Measurements from ENCODE around the gene CDH13.

CDH13 gene

GRCh38 chr16:83542491-83542890, 915.7 kb downstream of the CDH13 start:
- Histone ChIP-seq H3K27me3 (ENCODE audit: control insufficient read depth in 1 of 2, insufficient read depth in 2 of 2, low read length in 2 of 2) (no peaks in the 10 kb centered on the region), H3K9me3 (ENCODE audit: control insufficient read depth in 2 of 2, low read length in 2 of 2) (no peaks in the 10 kb centered on the region), H3K4me1 (ENCODE audit: control insufficient read depth, insufficient read depth, low read length) (no peaks in the 10 kb centered on the region), H3K36me3 (ENCODE audit: control insufficient read depth in 2 of 2, insufficient read depth in 2 of 2, low read length in 2 of 2) (no peaks in the 10 kb centered on the region), H3K9ac (ENCODE audit: low read length in 2 of 2) (no peak overlapping the region), H3K27ac (ENCODE audit: low read length) (no peak overlapping the region), H3K4me3 (ENCODE audit: low read length in 2 of 2) (no peak overlapping the region)

DNA sequence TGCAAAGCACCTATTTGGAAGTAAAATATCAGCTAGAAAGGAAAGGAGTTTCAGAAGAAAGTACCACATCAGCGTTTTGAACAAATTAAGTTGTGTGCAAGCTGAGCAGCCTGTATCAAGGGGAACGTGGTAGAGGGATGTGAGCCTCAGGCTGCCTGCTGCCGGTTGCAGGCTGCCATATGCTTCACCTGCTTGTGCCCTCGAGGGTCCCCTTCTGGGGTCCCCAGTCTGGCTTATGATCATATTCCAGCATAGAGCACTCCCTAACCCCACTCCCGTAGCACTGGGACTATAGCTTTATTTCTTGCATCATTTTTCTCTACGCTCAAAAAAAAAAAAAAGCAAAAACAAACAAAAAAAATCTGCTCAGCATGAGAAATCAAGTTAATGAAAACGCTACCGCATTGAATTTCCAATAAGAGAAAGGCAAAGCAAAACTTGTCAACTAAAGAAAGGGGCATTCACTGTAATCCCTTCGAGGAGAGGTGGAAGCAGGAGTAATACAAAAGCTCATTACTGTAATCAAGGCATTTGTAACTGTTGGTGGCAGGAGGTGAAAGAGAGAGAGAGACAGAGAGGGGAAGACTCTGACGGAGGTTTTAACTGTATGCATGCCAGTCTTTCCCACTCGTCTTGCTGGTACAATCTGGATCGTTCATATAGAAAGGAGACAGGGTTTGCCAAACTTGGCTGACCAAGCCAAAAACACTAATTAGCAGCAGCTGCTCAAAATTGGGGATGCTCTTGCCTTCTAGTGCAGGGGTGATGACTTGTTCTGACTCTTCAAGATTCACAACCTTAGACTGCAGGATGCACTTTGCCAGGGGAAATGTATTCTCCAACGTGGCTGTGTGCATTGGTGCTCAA, 922.8 kb downstream of the CDH13 start:
- Histone ChIP-seq H3K4me1 (ENCODE audit: control insufficient read depth, insufficient read depth, low read length) (no peaks in the 10 kb centered on the region), H3K4me3 (ENCODE audit: low read length in 2 of 2) (no peak overlapping the region), H3K27me3 (ENCODE audit: control insufficient read depth in 1 of 2, insufficient read depth in 2 of 2, low read length in 2 of 2) (no peaks in the 10 kb centered on the region), H3K27ac (ENCODE audit: low read length) (no peak overlapping the region), H3K9ac (ENCODE audit: low read length in 2 of 2) (no peak overlapping the region), H3K9me3 (ENCODE audit: control insufficient read depth in 2 of 2, low read length in 2 of 2) (no peaks in the 10 kb centered on the region), H3K36me3 (ENCODE audit: control insufficient read depth in 2 of 2, insufficient read depth in 2 of 2, low read length in 2 of 2) (no peaks in the 10 kb centered on the region)

DNA sequence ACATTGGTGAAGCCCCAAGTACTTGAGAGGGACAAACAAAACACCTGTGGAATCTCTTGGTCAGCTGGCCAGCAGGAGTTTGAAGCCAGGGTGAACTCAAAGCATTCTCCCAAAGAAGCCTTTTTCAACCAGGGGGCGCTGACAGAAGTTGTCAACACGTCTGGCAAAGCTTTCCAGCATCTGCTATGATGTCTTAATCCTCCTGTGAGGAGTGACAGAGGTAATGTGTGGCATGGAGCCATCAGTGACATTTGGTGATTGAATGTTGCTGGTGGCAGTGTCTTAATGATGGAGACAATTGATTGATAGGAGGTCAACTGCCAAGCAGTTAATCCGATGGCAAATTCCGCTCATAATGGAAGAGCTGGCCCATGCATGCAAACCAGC, 923.4 kb downstream of the CDH13 start:
- no peaks in the 10 kb centered on the region for H3K27me3 ChIP-seq (ENCODE audit: control insufficient read depth in 1 of 2, insufficient read depth in 2 of 2, low read length in 2 of 2)
- H3K4me1 ChIP-seq (ENCODE audit: control insufficient read depth, insufficient read depth, low read length), result no peaks in the 10 kb centered on the region
- no peak overlapping the region for H3K27ac ChIP-seq (ENCODE audit: low read length)
- no peak overlapping the region for H3K4me3 ChIP-seq (ENCODE audit: low read length in 2 of 2)
- no peaks in the 10 kb centered on the region for H3K9me3 ChIP-seq (ENCODE audit: control insufficient read depth in 2 of 2, low read length in 2 of 2)
- no peaks in the 10 kb centered on the region for H3K36me3 ChIP-seq (ENCODE audit: control insufficient read depth in 2 of 2, insufficient read depth in 2 of 2, low read length in 2 of 2)
- no peak overlapping the region for H3K9ac ChIP-seq (ENCODE audit: low read length in 2 of 2)

DNA sequence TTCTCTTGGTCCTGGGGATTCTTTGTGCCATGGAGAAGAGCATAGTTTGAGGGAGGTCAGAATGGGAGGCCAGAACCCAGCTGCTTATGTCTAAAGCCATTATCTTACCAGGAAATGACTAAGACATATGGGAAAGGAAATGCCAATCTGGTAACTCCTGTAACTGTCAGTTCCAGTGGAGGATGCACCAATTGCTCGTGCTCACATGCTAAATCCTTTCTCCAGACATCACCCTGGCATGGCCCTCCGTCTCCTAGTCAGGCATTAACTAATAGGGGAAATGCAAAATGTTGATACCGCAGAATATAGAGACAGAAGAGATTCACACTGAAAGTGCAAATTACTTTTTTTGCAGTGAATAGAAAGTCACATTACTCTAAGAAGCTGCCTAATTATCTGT, 925.5 kb downstream of the CDH13 start:
- Histone ChIP-seq H3K36me3 (ENCODE audit: control insufficient read depth in 2 of 2, insufficient read depth in 2 of 2, low read length in 2 of 2) (no peaks in the 10 kb centered on the region), H3K27ac (ENCODE audit: low read length) (no peak overlapping the region), H3K9me3 (ENCODE audit: control insufficient read depth in 2 of 2, low read length in 2 of 2) (no peaks in the 10 kb centered on the region), H3K9ac (ENCODE audit: low read length in 2 of 2) (no peak overlapping the region), H3K4me3 (ENCODE audit: low read length in 2 of 2) (no peak overlapping the region), H3K4me1 (ENCODE audit: control insufficient read depth, insufficient read depth, low read length) (no peaks in the 10 kb centered on the region), H3K27me3 (ENCODE audit: control insufficient read depth in 1 of 2, insufficient read depth in 2 of 2, low read length in 2 of 2) (no peaks in the 10 kb centered on the region)

GRCh38 chr16:83552930-83553329, 926.2 kb downstream of the CDH13 start:
- no peak overlapping the region for H3K27ac ChIP-seq (ENCODE audit: low read length)
- no peaks in the 10 kb centered on the region for H3K4me1 ChIP-seq (ENCODE audit: control insufficient read depth, insufficient read depth, low read length)
- H3K9ac ChIP-seq (ENCODE audit: low read length in 2 of 2), result no peak overlapping the region
- no peak overlapping the region for H3K4me3 ChIP-seq (ENCODE audit: low read length in 2 of 2)
- H3K36me3 ChIP-seq (ENCODE audit: control insufficient read depth in 2 of 2, insufficient read depth in 2 of 2, low read length in 2 of 2), result no peaks in the 10 kb centered on the region
- no peaks in the 10 kb centered on the region for H3K27me3 ChIP-seq (ENCODE audit: control insufficient read depth in 1 of 2, insufficient read depth in 2 of 2, low read length in 2 of 2)
- H3K9me3 ChIP-seq (ENCODE audit: control insufficient read depth in 2 of 2, low read length in 2 of 2), result no peaks in the 10 kb centered on the region

- Histone ChIP-seq H3K9me3 (ENCODE audit: control insufficient read depth in 2 of 2, low read length in 2 of 2) (no peaks in the 10 kb centered on the region), H3K27ac (ENCODE audit: low read length) (no peak overlapping the region), H3K9ac (ENCODE audit: low read length in 2 of 2) (no peak overlapping the region), H3K4me1 (ENCODE audit: control insufficient read depth, insufficient read depth, low read length) (no peaks in the 10 kb centered on the region), H3K4me3 (ENCODE audit: low read length in 2 of 2) (no peak overlapping the region), H3K27me3 (ENCODE audit: control insufficient read depth in 1 of 2, insufficient read depth in 2 of 2, low read length in 2 of 2) (peaks cover 0 to 2% of the 10 kb centered on the region in 2 donors), H3K36me3 (ENCODE audit: control insufficient read depth in 2 of 2, insufficient read depth in 2 of 2, low read length in 2 of 2) (no peaks in the 10 kb centered on the region)
Observed at GRCh38 chr16:83554096-83554495, 927.3 kb downstream of the CDH13 start.

DNA sequence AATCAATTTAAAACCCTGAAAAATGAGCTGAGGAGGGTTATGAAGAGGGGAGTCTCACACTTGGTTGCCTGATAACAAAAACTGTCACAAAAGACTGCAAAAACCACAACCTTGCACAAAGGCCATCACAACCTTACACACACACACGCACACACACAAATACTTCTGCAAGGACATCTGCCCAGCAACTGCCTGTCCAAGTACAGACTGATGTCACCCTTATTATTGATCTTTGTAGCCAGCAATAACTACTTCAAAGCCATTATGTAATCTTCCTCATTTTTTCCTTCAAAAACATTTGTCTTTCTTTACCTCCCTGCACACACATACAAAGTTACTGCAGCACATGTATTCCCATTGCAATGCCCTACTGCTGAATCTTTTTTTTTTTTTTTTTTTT, 927.8 kb downstream of the CDH13 start:
- Histone ChIP-seq H3K9ac (ENCODE audit: low read length in 2 of 2) (no peak overlapping the region), H3K4me1 (ENCODE audit: control insufficient read depth, insufficient read depth, low read length) (no peaks in the 10 kb centered on the region), H3K4me3 (ENCODE audit: low read length in 2 of 2) (no peak overlapping the region), H3K9me3 (ENCODE audit: control insufficient read depth in 2 of 2, low read length in 2 of 2) (no peaks in the 10 kb centered on the region), H3K27me3 (ENCODE audit: control insufficient read depth in 1 of 2, insufficient read depth in 2 of 2, low read length in 2 of 2) (peaks cover 0 to 2% of the 10 kb centered on the region in 2 donors), H3K27ac (ENCODE audit: low read length) (no peak overlapping the region), H3K36me3 (ENCODE audit: control insufficient read depth in 2 of 2, insufficient read depth in 2 of 2, low read length in 2 of 2) (no peaks in the 10 kb centered on the region)

DNA sequence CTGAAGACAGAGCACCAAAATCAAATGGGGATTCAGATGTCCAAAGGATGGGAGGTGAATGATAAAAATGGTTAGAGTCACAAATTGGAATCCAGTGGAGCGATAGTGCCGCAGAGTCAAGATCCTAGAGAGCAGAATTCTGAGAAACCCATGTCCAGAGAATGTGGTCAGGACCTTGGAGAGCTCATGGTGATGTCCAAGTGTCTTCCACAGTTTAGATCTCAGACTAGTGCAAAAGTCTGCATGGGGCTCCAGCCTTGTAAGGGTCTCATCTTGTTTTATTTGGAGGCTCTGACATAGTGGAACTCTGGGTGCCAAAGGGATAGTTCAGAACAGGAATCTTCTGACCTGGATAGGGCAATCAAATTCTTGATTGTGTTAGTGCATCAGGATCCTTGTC, 935.1 kb downstream of the CDH13 start:
- Histone ChIP-seq H3K4me3 (ENCODE audit: low read length in 2 of 2) (no peak overlapping the region), H3K4me1 (ENCODE audit: control insufficient read depth, insufficient read depth, low read length) (no peaks in the 10 kb centered on the region), H3K27me3 (ENCODE audit: control insufficient read depth in 1 of 2, insufficient read depth in 2 of 2, low read length in 2 of 2) (peaks cover 0 to 2% of the 10 kb centered on the region in 2 donors), H3K27ac (ENCODE audit: low read length) (no peak overlapping the region), H3K9ac (ENCODE audit: low read length in 2 of 2) (no peak overlapping the region), H3K36me3 (ENCODE audit: control insufficient read depth in 2 of 2, insufficient read depth in 2 of 2, low read length in 2 of 2) (no peaks in the 10 kb centered on the region), H3K9me3 (ENCODE audit: control insufficient read depth in 2 of 2, low read length in 2 of 2) (peaks cover 0 to 3% of the 10 kb centered on the region in 2 donors)

DNA sequence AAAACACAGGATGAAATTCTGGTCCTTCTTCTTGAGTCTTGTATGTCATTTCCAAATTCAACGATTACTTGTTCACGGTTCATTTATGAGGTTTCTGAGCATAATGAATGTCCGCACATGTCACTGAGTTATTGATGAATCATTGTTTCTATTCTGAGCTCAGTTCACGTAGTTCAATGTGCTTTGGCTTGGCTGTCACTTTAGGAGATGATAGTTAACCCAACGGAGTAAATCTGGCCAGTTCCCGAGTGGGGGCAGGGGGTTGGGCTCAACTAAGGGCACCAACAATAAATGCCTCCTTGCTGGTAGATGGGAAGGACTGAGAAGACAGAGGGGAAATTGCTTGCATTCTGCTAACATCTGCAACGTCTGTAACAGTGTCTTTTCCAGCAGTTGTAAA, 941.6 kb downstream of the CDH13 start:
- H3K9ac ChIP-seq (ENCODE audit: low read length in 2 of 2), result no peak overlapping the region
- H3K9me3 ChIP-seq (ENCODE audit: control insufficient read depth in 2 of 2, low read length in 2 of 2), result no peaks in the 10 kb centered on the region
- no peaks in the 10 kb centered on the region for H3K4me1 ChIP-seq (ENCODE audit: control insufficient read depth, insufficient read depth, low read length)
- H3K36me3 ChIP-seq (ENCODE audit: control insufficient read depth in 2 of 2, insufficient read depth in 2 of 2, low read length in 2 of 2), result no peaks in the 10 kb centered on the region
- no peak overlapping the region for H3K27ac ChIP-seq (ENCODE audit: low read length)
- H3K4me3 ChIP-seq (ENCODE audit: low read length in 2 of 2), result no peak overlapping the region
- no peaks in the 10 kb centered on the region for H3K27me3 ChIP-seq (ENCODE audit: control insufficient read depth in 1 of 2, insufficient read depth in 2 of 2, low read length in 2 of 2)

DNA sequence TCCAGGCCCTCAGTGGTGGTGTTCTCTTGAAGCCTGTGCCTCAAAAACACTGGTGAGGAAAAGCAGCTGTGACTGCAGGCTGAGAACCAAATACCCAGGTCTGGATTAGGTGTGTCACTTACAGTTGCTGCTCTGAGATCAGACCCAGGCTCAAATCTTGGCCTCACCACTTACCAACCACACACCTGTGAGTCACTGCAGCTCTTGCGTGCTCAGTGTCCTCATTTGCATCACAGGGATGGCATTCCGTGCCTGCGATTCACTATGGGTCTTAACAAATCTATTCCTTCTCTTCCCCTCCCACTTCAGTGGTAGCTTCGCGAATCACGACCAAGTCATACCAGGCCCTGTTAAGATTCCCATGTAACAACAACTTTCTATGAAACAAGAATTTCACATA, 947.6 kb downstream of the CDH13 start:
- H3K9me3 ChIP-seq (ENCODE audit: control insufficient read depth in 2 of 2, low read length in 2 of 2), result peaks cover 0 to 13% of the 10 kb centered on the region in 2 donors
- H3K4me3 ChIP-seq (ENCODE audit: low read length in 2 of 2), result no peak overlapping the region
- no peaks in the 10 kb centered on the region for H3K27me3 ChIP-seq (ENCODE audit: control insufficient read depth in 1 of 2, insufficient read depth in 2 of 2, low read length in 2 of 2)
- H3K27ac ChIP-seq (ENCODE audit: low read length), result no peak overlapping the region
- H3K9ac ChIP-seq (ENCODE audit: low read length in 2 of 2), result no peak overlapping the region
- no peaks in the 10 kb centered on the region for H3K4me1 ChIP-seq (ENCODE audit: control insufficient read depth, insufficient read depth, low read length)
- no peaks in the 10 kb centered on the region for H3K36me3 ChIP-seq (ENCODE audit: control insufficient read depth in 2 of 2, insufficient read depth in 2 of 2, low read length in 2 of 2)

GRCh38 chr16:83577078-83577745, 950.4 kb downstream of the CDH13 start:
- Histone ChIP-seq H3K9ac (ENCODE audit: low read length in 2 of 2) (no peak overlapping the region), H3K36me3 (ENCODE audit: control insufficient read depth in 2 of 2, insufficient read depth in 2 of 2, low read length in 2 of 2) (no peaks in the 10 kb centered on the region), H3K27me3 (ENCODE audit: control insufficient read depth in 1 of 2, insufficient read depth in 2 of 2, low read length in 2 of 2) (no peaks in the 10 kb centered on the region), H3K9me3 (ENCODE audit: control insufficient read depth in 2 of 2, low read length in 2 of 2) (peaks cover 0 to 13% of the 10 kb centered on the region in 2 donors), H3K4me3 (ENCODE audit: low read length in 2 of 2) (no peak overlapping the region), H3K4me1 (ENCODE audit: control insufficient read depth, insufficient read depth, low read length) (no peaks in the 10 kb centered on the region), H3K27ac (ENCODE audit: low read length) (no peak overlapping the region)
